Astrocyte of the cerebellum (primary cell): ENCODE measurements around the gene TM9SF1.

Experiments used
- DNase-seq: peaks from one replicate; pipeline ENCODE4 v3.0.0-alpha.2; 2011; ENCODE audit warnings: low read depth
- H3K4me3 ChIP-seq: 2 replicates; pipeline ENCODE4 v1.5.1; 2011; ENCODE audit warnings: mild to moderate bottlenecking, low read depth, low read length, moderate library complexity
- in situ Hi-C: cut with HindIII; loops from 2 replicates; pipeline ENCODE4 v1.10.0; 2017; ENCODE audit warnings: low sequenced_read_pairs
- TF ChIP-seq, protein P1 (sequence below): IDR thresholded peaks from 2 replicates; pipeline ENCODE4 v1.5.1; 2012; ENCODE audit warnings: low read length, low read depth, moderate library complexity, mild to moderate bottlenecking; ENCODE audit errors: missing control alignments

TM9SF1 gene

DNA sequence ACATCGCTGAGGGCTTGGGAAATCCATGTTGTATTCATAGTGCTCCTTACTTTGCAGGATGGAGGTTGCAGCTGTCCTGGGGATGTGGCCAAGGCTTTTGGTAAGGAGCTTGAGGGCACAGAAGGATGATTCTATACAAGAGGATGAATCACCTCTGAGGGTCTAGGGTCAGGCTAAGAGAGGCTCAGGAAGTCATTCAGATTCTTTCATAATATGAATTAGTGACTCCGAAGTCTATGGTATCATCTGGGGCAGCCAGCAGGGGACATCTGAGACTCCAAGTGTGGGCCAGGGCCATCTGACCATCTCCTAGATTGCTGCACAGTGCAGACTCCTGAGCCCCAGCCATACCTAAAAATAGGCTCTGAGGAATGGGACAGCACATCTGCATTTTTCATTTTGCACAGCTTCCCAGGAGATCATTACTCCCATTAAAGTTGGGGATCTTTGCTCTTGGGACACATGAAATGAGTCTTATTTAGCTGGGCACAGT is 42.3 kb upstream of the TM9SF1 start:
- H3K4me3 ChIP-seq: no peak overlapping the region
- in situ Hi-C loops: no loop called here
- TF ChIP-seq, protein P1, sequence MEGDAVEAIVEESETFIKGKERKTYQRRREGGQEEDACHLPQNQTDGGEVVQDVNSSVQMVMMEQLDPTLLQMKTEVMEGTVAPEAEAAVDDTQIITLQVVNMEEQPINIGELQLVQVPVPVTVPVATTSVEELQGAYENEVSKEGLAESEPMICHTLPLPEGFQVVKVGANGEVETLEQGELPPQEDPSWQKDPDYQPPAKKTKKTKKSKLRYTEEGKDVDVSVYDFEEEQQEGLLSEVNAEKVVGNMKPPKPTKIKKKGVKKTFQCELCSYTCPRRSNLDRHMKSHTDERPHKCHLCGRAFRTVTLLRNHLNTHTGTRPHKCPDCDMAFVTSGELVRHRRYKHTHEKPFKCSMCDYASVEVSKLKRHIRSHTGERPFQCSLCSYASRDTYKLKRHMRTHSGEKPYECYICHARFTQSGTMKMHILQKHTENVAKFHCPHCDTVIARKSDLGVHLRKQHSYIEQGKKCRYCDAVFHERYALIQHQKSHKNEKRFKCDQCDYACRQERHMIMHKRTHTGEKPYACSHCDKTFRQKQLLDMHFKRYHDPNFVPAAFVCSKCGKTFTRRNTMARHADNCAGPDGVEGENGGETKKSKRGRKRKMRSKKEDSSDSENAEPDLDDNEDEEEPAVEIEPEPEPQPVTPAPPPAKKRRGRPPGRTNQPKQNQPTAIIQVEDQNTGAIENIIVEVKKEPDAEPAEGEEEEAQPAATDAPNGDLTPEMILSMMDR: no peak
- DNase-seq: no peak

- in situ Hi-C loops: no loop called here
- TF ChIP-seq, protein P1: no peak
- H3K4me3 ChIP-seq: no peak overlapping the region
- DNase-seq: no peak
Measured at GRCh38 chr14:24236689-24237462, 41.6 kb upstream of the TM9SF1 start.

GRCh38 chr14:24235804-24236688 is 40.8 kb upstream of the TM9SF1 start:
- no peak overlapping the region for H3K4me3 ChIP-seq
- DNase-seq: no peak
- TF ChIP-seq, protein P1: no peak
- in situ Hi-C loops: no loop called here

DNA sequence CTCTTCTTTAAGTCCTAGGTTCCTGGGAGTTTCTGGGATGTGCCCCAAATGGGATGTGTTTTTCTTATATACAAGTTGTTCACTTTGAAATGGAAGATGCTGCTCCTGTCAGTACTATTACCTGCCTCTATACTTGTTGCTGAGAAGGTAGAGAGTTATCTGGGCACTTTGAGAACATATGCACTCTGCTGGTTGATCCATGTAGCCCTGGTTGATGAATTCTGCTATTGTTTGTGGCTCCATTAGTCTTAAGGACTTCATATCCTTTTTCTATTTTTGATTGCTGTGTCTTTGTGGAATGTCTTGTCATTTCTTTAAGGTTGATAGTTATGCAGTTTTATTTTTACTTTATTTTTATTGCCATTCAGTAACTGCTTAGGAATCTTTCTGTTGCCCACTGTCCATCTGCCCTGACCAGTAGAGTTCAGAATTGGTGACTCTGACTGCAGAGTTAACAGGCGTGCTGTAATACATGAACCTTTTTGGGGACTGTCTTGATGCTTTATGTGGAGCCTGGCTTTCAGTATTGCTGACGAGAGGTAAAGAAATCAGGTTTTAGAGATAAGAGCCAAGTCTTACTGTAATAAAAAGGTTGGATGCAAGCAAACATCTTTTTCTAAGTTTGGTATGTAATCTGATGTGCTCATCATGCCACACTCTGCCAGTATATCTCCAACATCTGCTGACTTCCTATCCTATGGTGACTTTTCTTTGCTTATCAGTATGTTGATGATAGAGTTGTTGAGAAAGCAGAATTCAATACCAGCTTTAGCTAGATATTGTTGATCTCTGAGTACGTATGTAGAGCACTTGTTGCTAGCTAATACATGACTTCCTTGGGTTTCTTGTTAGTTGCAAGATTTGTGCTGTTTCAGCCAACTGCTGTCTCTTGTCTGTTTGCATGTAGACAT is 39.1 kb upstream of the TM9SF1 start:
- TF ChIP-seq, protein P1: no peak
- no peak overlapping the region for H3K4me3 ChIP-seq
- in situ Hi-C loops: no loop called here
- no peak for DNase-seq

DNA sequence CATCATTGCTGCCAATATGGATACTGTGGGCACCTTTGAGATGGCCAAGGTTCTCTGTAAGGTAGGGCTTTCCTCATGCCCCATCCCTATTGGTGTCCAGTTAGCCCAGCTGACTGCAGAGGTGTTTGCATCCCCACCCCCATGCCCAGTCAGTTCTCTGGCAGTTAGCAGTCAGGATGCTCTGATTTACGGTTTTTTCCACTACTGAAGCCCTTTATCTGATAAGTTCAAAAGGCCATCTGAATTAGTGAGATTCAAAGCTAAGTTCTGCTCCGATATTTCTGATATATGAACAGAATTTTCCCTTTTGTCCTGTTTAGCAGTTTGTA is 38.3 kb upstream of the TM9SF1 start:
- peak overlapping the region; percentile 76 for H3K4me3 ChIP-seq
- DNase-seq: no peak
- in situ Hi-C loops: no loop called here
- TF ChIP-seq, protein P1: no peak
